B cell (primary cell): ENCODE results near the gene TUT1. TPM values are rescaled to one million over a fixed set of nuclear protein-coding genes. Genes with fewer than 3 reads are reported as not detected.

ENCODE experiments used
- ATAC-seq: fragments of 200-7000 bp; cut with Tn5 transposase; one replicate; pipeline ENCODE4 v1.10.0; 2021; ENCODE audit warnings: low read depth, mild to moderate bottlenecking, moderate number of reproducible peaks, moderate library complexity
- CTCF ChIA-PET: fragments of 350-600 bp; sonication (Branson Sonifier 250); formaldehyde crosslinking; loops from one replicate; lab custom pipeline; 2021; ENCODE audit warnings: antibody characterized with exemption, inconsistent platforms; lab: Charles Lee
- POLR2A ChIA-PET: fragments of 350-600 bp; sonication (Branson Sonifier 250); formaldehyde crosslinking; loops from one replicate; lab custom pipeline; 2021; ENCODE audit warnings: antibody characterized with exemption; lab: Charles Lee
- DNase-seq: peaks from one replicate; pipeline ENCODE4 v3.0.0; 2013
- H2AFZ ChIP-seq: 2 replicates; pipeline ENCODE4 v1.6.1; 2012; ENCODE audit warnings: mild to moderate bottlenecking, low read depth, low read length; ENCODE audit not compliant: insufficient read depth, poor library complexity, severe bottlenecking
- H3K27ac ChIP-seq, 2 donors: 1 replicate in 1 of 2; 2 replicates in 1 of 2; pipeline ENCODE4 v1.5.1; 2012 to 2013; ENCODE audit warnings: low read length in 2 of 2, mild to moderate bottlenecking in 2 of 2, moderate library complexity in 1 of 2
- H3K27me3 ChIP-seq, 4 experiments: fragments of 200-600 bp in 1 of 4; sonication (generic) in 1 of 4; replicated peaks in 1 of 4; 1 replicate in 2 of 4; 2 replicates in 2 of 4; pipeline versions ENCODE4 v1.6.1 to v1.7.0; 2013 to 2016; ENCODE audit warnings: low read length in 3 of 4, mild to moderate bottlenecking in 2 of 4, mixed read lengths in 1 of 4, moderate library complexity in 1 of 4; ENCODE audit not compliant: insufficient read depth in 4 of 4, control insufficient read depth in 3 of 4; ENCODE audit errors: control extremely low read depth in 1 of 4
- H3K36me3 ChIP-seq, 2 experiments: replicated peaks in 1 of 2; 1 replicate in 1 of 2; 2 replicates in 1 of 2; pipeline versions ENCODE4 v1.6.1 to v1.7.1; 2013; ENCODE audit warnings: low read length in 1 of 2; ENCODE audit not compliant: insufficient read depth in 2 of 2, control insufficient read depth in 1 of 2; ENCODE audit errors: control extremely low read depth in 1 of 2, extremely low read depth in 1 of 2
- H3K4me1 ChIP-seq, 2 donors: fragments of 200-600 bp in 1 of 2; sonication (generic) in 1 of 2; 1 replicate in 1 of 2; 2 replicates in 1 of 2; pipeline versions ENCODE4 v1.5.1 to v1.6.1; 2013 to 2017; ENCODE audit warnings: low read length in 2 of 2; ENCODE audit not compliant: control insufficient read depth in 2 of 2, insufficient read depth in 2 of 2
- H3K4me2 ChIP-seq: replicated peaks from 2 replicates; pipeline ENCODE3; 2012; ENCODE audit warnings: mild to moderate bottlenecking, low read depth, low read length; ENCODE audit not compliant: poor library complexity, severe bottlenecking
- H3K4me3 ChIP-seq, 5 experiments: fragments of 200-600 bp in 1 of 5; sonication (generic) in 1 of 5; 1 replicate in 3 of 5; 2 replicates in 2 of 5; pipeline versions ENCODE4 v1.5.1 to v1.7.0; 2011 to 2016; ENCODE audit warnings: low read length in 4 of 5, mild to moderate bottlenecking in 4 of 5, low read depth in 2 of 5, control low read depth in 1 of 5, moderate library complexity in 1 of 5; ENCODE audit not compliant: insufficient read depth in 1 of 5; ENCODE audit errors: control extremely low read depth in 1 of 5, extremely low read depth in 1 of 5
- H3K79me2 ChIP-seq: fragments of 200-600 bp; sonication (generic); one replicate; pipeline ENCODE4 v1.6.0; 2016; ENCODE audit warnings: low read length; ENCODE audit not compliant: control insufficient read depth, insufficient read depth
- H3K9ac ChIP-seq: fragments of 200-600 bp; sonication (generic); 2 replicates; pipeline ENCODE4 v1.6.1; 2017; ENCODE audit warnings: mild to moderate bottlenecking, low read length, moderate library complexity
- H3K9me3 ChIP-seq, 3 donors: one replicate each; pipeline versions ENCODE4 v1.6.1 to v1.7.1; 2013; ENCODE audit warnings: low read length in 2 of 3; ENCODE audit not compliant: control insufficient read depth in 2 of 3, insufficient read depth in 1 of 3; ENCODE audit errors: control extremely low read depth in 1 of 3
- H4K20me1 ChIP-seq: 2 replicates; pipeline ENCODE4 v1.6.0; 2012; ENCODE audit warnings: mild to moderate bottlenecking, low read length; ENCODE audit not compliant: insufficient read depth, control insufficient read depth, poor library complexity, severe bottlenecking
- H3K27ac Mint-ChIP-seq: one replicate; pipeline ENCODE4 v1.8.0; 2021; ENCODE audit warnings: mixed read lengths
- H3K27me3 Mint-ChIP-seq: one replicate; pipeline ENCODE4 v1.8.0; 2021; ENCODE audit warnings: mixed read lengths
- H3K4me1 Mint-ChIP-seq: one replicate; pipeline ENCODE4 v1.8.0; 2021; ENCODE audit warnings: mixed read lengths
- H3K4me3 Mint-ChIP-seq: one replicate; pipeline ENCODE4 v1.8.0; 2021; ENCODE audit warnings: mixed read lengths
- H3K9me3 Mint-ChIP-seq: one replicate; pipeline ENCODE4 v1.8.0; 2022; ENCODE audit warnings: mixed read lengths; ENCODE audit not compliant: insufficient read depth
- EZH2 ChIP-seq: IDR thresholded peaks from 2 replicates; pipeline ENCODE4 v1.6.1; 2012; ENCODE audit warnings: borderline replicate concordance, low read depth, mild to moderate bottlenecking, moderate library complexity, low read length; ENCODE audit not compliant: insufficient read depth, poor library complexity, severe bottlenecking
- WGBS: methylation state at CpG from one replicate; pipeline ENCODE4 v1.1.5; 2013; ENCODE audit warnings: missing lambda C conversion rate; ENCODE audit not compliant: insufficient coverage; 5-methylcytosine and 5-hydroxymethylcytosine counted together
- intact Hi-C: fragments of 100-400 bp; cut with micrococcal nuclease; formaldehyde crosslinking; loops from one replicate; pipeline ENCODE4 v1.10.0; 2022
- polyA plus RNA-seq: library from polyadenylated mRNA; depleted of rRNA; stranded (reverse); fragments of >200 nt; gene quantifications from 2 replicates; pipeline ENCODE4 v1.2.3, GENCODE V29; 2012
- total RNA-seq, 2 donors: library from RNA; stranded (reverse); fragments of 120-200 nt in 1 of 2; gene quantifications; 1 replicate in 1 of 2; 2 replicates in 1 of 2; pipeline versions ENCODE4 v1.2.3 to v1.2.4, GENCODE V29; 2013 to 2022
- TF ChIP-seq, protein P1 (sequence below): fragments of 200-600 bp; IDR thresholded peaks from one replicate; pipeline ENCODE4 v1.8.0; 2022; ENCODE audit warnings: antibody characterized with exemption, mild to moderate bottlenecking

The TUT1 gene
- total and polyA plus RNA-seq, 2 donors (not counting 1 experiment from before 2014, with no cell fraction given) = 31.1 to 47.7 TPM

GRCh38 chr11:62556108-62556874 lies 35.0 kb downstream of the TUT1 start:
- Mint-ChIP-seq H3K4me3 (peak overlapping the region; percentile 80), H3K27me3 (no peaks in the 10 kb centered on the region), H3K9me3 (no peaks in the 10 kb centered on the region), H3K27ac (peak overlapping the region; percentile 96), H3K4me1 (peaks cover 74% of the 10 kb centered on the region)
- ATAC-seq (peak; percentile 37), DNase-seq (peak; percentile 75)
- ChIA-PET POLR2A (interaction anchor here (0.7 to 9.3 kb wide), 9 partner anchors 10 to 285 kb away, joined by 3 to 119 read pairs (median 4); partner anchors contain the start of genes AHNAK, C11orf98, CSKMT and EEF1G), CTCF (interaction anchor here (0.5 to 13.2 kb wide), 9 partner anchors 9 to 176 kb away, joined by 3 to 376 read pairs (median 6); partner anchors contain the start of genes AHNAK and TUT1)
- peaks cover 7 to 27% of the 10 kb centered on the region in 2 experiments for H3K36me3 ChIP-seq
- H3K27ac ChIP-seq = peak overlapping the region; percentile 98 to 99
- peaks cover 22% of the 10 kb centered on the region for H3K79me2 ChIP-seq
- peak overlapping the region; percentile 32 for H2AFZ ChIP-seq
- peak overlapping the region in 4 of 5 experiments; percentile 0 to 53 (median 26) for H3K4me3 ChIP-seq
- intact Hi-C loops = loop anchor here (1.0 to 5.0 kb wide), 5 partner anchors 10 to 1199 kb away; partner anchors contain the start of genes AHNAK and EEF1G
- H3K4me2 ChIP-seq = peak overlapping the region; percentile 74
- peaks cover 7% of the 10 kb centered on the region for H4K20me1 ChIP-seq
- peaks cover 65 to 84% of the 10 kb centered on the region in 2 donors for H3K4me1 ChIP-seq
- TF ChIP-seq, protein P1, sequence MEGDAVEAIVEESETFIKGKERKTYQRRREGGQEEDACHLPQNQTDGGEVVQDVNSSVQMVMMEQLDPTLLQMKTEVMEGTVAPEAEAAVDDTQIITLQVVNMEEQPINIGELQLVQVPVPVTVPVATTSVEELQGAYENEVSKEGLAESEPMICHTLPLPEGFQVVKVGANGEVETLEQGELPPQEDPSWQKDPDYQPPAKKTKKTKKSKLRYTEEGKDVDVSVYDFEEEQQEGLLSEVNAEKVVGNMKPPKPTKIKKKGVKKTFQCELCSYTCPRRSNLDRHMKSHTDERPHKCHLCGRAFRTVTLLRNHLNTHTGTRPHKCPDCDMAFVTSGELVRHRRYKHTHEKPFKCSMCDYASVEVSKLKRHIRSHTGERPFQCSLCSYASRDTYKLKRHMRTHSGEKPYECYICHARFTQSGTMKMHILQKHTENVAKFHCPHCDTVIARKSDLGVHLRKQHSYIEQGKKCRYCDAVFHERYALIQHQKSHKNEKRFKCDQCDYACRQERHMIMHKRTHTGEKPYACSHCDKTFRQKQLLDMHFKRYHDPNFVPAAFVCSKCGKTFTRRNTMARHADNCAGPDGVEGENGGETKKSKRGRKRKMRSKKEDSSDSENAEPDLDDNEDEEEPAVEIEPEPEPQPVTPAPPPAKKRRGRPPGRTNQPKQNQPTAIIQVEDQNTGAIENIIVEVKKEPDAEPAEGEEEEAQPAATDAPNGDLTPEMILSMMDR = no peak
- TF ChIP-seq EZH2 = no peak
- H3K27me3 ChIP-seq = no peaks in the 10 kb centered on the region
- 1% methylated on average over 9 of the region's 14 CpGs for WGBS
- H3K9me3 ChIP-seq = no peaks in the 10 kb centered on the region
- H3K9ac ChIP-seq = peak overlapping the region; percentile 44
